GM21737 (cell line): ENCODE data around the gene C9.

Source experiments
- ATAC-seq: cut with Tn5 transposase; IDR thresholded peaks from one replicate; pipeline ENCODE4 v1.9.1; 2021; ENCODE audit warnings: mild to moderate bottlenecking, moderate library complexity; ENCODE audit not compliant: unreplicated experiment

The C9 gene

GRCh38 chr5:39376293-39376714 lies 12.0 kb upstream of the C9 start:
- ATAC-seq: no peak

GRCh38 chr5:39373791-39374190 lies 9.5 kb upstream of the C9 start:
- ATAC-seq: no peak

- no peak for ATAC-seq
Observed at GRCh38 chr5:39371367-39371635, 7.0 kb upstream of the C9 start.

GRCh38 chr5:39370555-39371366 lies 6.5 kb upstream of the C9 start:
- no peak for ATAC-seq

- no peak for ATAC-seq
Observed at GRCh38 chr5:39369123-39369815, 5.0 kb upstream of the C9 start.

- ATAC-seq: no peak
Observed at GRCh38 chr5:39368116-39368515, 3.8 kb upstream of the C9 start.

GRCh38 chr5:39367711-39368110 lies 3.4 kb upstream of the C9 start:
- ATAC-seq: no peak

- no peak for ATAC-seq
Observed at GRCh38 chr5:39363217-39363616, 1.1 kb downstream of the C9 start.

GRCh38 chr5:39362646-39363045 lies 1.6 kb downstream of the C9 start:
- ATAC-seq: no peak

GRCh38 chr5:39361306-39361705 lies 3.0 kb downstream of the C9 start:
- no peak for ATAC-seq

- no peak for ATAC-seq
Observed at GRCh38 chr5:39360471-39361111, 3.7 kb downstream of the C9 start.

GRCh38 chr5:39356263-39356662 lies 8.0 kb downstream of the C9 start:
- no peak for ATAC-seq

GRCh38 chr5:39355324-39355723 lies 9.0 kb downstream of the C9 start:
- ATAC-seq: no peak

- ATAC-seq: no peak
Observed at GRCh38 chr5:39353717-39354399, 10.4 kb downstream of the C9 start.

- ATAC-seq: no peak
Observed at GRCh38 chr5:39352951-39353350, 11.3 kb downstream of the C9 start.

- ATAC-seq: no peak
Observed at GRCh38 chr5:39352170-39352569, 12.1 kb downstream of the C9 start.

GRCh38 chr5:39349484-39349883 lies 14.8 kb downstream of the C9 start:
- ATAC-seq: no peak

- no peak for ATAC-seq
Observed at GRCh38 chr5:39342460-39342859, 21.8 kb downstream of the C9 start.

GRCh38 chr5:39341896-39342295 lies 22.4 kb downstream of the C9 start:
- no peak for ATAC-seq

- ATAC-seq: no peak
Observed at GRCh38 chr5:39340506-39340905, 23.8 kb downstream of the C9 start.

GRCh38 chr5:39337252-39337915 lies 26.9 kb downstream of the C9 start:
- no peak for ATAC-seq
